HG02798 (cell line): ENCODE data around the gene SAP30BP.

Experiments
- ATAC-seq: cut with Tn5 transposase; IDR thresholded peaks from one replicate; pipeline ENCODE4 v1.9.1; 2021; ENCODE audit warnings: mild to moderate bottlenecking; ENCODE audit not compliant: unreplicated experiment, poor library complexity

The SAP30BP gene

DNA sequence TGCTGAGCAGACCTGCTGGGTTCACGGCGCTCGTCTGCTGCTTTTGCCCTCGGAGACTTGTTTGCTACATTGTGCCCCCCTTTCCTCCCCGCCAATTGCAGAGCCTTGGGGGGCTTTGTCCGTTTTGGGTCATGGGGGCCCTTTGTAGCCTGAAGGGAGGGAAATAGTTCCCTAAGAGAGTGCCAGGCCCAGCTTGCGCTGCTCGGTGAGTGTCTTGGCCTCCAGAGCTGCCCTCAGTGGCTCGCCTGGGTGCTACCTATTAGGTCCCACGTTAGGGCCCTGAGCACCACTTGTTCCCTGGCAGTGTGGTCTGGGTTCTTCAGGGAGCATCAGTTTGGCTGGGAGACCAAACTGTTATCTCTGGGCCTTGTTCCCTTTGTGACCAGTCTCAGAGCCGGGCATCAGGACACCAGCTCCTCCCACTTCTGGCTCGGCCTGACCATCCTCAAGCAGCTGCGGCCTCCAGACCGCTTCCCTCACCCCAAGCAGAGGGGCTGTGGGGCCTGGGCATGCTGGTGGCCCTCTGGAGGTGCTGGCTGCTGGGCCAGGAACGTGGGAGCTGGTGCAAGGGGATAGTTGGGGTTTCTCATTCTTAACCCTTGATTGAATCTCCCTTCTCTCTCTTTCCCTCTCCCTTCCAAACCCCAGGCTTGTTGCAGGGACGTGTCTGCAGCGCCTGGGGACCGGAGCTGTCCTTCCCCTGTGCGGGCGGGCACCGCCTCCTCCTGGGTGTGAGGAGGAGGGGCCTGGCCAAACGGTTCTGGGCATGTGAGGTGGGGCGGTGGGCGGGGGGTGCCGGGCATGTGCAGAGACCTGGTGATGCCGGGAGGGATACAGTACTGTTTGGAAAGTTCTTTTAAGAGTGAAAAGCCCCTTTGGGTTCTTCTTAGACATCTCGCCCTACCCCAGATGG is 38.1 kb downstream of the SAP30BP start:
- ATAC-seq: no peak

DNA sequence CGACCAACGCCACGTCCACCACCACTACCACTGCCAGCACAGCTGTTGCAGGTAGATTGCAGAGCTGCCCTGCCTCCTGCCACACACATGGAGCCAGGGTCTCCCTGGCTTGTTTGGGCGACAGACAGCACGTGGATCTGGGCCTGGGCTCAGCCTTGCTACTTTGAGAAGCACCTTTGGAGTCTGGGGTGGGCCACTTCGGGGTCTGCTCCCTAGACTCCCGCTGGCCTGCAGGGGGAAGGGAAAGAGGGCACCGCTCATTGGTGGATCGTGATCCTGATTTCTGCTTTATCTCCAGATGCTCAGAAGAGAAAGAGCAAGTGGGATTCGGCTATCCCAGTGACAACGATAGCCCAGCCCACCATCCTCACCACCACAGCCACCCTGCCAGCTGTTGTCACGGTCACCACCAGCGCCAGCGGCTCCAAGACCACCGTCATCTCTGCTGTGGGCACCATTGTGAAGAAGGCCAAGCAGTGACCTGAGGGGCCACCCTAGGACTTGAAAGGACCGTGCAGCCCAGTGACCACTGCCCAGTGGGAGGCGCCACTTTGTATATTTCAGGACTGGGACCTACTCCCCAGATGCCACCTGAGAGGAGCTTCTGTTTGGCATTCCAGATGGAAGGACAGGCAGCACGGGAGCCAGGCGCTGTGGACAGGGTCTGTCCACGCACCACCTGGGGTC is 39.0 kb downstream of the SAP30BP start:
- ATAC-seq: no peak

DNA sequence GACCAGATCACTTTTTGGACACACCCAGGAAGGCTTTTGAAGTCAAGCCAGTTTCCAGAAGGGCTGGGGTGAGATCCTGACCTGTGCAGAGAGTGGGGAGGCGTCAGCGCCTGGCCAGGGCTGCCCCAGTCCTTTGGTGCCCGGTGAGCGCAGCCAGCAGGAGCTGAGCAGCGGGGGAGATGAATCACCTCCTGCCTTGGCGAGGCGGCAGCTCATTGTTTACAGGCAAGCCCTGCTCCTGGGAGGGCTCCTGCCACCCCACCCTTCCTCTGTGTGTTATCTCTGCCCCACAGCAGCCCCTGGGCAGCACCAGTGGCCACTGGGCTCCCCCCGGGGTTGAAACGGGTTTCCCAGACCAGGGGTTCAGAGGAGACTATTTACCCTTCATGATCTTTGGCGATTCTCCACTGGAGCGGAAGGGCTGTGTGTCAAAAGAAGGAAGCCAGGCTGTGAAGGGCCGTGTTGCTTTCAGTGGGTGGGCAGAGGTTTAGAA is 40.0 kb downstream of the SAP30BP start:
- no peak for ATAC-seq

DNA sequence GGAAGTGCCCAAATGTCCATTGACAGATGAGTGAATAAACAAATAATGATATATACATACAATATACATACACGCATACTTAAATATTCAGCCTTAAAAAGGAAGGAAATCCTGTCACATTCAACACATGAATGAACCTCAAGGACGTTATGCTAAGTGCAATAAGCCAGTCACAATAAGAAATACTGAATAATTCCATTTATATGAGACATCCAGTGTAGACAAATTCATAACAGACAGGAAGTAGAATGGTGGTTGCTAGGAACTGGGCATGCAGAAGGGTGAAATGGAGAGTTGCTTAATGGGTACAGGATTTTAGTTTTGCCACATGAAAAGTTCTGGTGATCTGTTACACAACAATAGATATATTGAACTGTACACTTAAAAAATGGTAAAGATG is 45.3 kb downstream of the SAP30BP start:
- ATAC-seq: no peak

DNA sequence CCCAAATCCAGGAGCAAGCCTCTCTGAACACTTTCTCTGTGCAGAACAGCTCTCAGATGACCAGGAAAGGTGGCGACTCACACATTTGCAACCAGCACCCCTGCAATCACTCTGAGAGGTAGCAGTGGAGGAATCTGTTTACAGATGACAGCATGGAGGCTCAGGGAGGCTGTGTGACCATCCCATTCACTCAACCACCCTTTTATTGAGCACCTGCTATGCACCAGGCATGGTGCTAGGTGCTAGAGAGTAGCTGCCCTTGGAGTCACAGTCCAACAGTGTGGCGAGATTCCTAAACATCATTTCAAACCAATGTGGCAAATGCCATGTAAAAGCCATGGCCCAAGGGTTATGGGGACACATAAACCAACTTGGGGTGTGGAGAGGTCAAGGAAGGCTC is 52.6 kb downstream of the SAP30BP start:
- ATAC-seq: no peak

DNA sequence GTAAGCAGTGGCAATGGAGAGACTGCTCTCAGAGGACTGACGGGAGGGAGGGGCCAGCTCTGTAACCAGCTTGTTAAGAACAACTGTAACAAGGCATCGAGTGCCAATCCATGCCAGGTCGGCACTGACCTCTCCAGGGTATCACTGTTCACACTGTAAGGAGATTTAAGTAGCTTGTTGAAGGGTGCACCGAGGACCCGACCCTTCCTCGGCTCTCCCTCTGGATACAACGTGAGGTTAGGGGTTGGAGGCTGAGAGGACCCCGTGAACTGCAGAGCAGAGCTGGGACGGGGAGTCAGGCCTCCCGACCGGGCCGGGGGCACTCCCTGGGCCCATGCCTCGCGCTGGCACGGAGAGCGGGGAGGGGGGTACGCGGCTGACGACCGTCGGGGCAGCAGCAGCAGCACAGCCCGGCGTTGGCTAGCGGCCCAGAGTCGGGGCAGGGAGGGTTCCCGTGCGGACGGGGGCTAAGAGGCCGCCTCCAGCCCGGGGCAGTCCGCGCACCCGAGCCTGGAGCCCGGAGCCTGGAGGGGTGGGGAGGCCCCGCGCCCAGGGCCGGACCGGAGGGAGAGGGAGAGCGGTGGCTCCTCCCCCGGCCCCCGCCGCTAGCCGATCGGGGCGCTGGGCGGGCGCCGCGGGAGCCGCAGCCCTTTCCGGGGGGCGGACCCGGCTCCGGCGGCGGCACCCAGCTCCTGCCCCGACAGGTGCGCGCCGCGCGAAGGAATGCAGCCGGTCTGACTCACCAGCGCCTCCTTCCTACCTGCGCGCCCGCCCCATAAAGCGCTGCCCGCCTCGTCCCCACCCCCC is 53.7 kb downstream of the SAP30BP start, which contains the start of gene ITGB4:
TSS of gene ITGB4 (plus strand) at position 804 of the 807 bp plus-strand sequence. CDS start 3,245 bp downstream, outside the sequence.
- no peak for ATAC-seq

DNA sequence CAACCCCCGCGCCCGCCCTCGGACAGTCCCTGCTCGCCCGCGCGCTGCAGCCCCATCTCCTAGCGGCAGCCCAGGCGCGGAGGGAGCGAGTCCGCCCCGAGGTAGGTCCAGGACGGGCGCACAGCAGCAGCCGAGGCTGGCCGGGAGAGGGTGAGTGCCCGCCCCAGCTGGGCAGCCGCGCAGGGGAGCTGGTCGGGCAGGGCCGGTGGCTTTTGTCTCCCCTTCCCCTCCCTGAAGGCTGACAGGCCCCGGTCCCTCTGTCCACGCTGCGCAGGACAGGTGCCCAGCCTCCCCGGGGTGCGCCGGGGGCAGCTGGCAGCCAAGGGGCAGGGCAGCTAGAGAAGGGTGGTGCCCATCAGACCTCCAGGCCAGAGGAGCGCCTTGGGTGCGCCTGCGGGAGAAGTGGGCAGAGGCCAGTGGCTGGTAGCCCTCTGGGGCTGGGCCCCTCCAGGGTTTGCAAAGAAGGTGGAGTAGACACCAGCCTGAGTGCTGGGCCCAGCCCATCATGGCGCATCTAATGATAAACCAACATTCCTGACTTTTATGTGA is 54.4 kb downstream of the SAP30BP start:
- ATAC-seq: no peak

DNA sequence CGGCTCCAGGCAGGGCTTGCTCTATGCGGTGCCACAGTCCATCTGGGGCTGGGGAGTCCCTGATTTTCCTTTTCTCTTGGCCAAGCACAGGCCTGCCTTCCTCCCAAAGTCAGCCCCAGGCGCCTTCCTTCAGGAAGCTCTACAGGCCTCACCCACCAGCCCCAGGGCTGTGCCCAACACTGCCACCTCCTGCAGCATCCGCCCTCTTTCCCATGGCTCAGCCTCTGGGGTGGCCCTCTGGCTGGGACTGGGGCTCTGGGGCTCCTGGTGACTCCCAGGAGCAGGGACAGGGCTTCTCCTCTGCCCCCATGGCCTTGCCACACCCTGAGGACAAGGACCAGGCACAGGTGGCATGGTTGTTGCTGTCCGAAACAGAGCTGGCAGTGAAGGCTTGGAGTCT is 54.9 kb downstream of the SAP30BP start:
- ATAC-seq: no peak

DNA sequence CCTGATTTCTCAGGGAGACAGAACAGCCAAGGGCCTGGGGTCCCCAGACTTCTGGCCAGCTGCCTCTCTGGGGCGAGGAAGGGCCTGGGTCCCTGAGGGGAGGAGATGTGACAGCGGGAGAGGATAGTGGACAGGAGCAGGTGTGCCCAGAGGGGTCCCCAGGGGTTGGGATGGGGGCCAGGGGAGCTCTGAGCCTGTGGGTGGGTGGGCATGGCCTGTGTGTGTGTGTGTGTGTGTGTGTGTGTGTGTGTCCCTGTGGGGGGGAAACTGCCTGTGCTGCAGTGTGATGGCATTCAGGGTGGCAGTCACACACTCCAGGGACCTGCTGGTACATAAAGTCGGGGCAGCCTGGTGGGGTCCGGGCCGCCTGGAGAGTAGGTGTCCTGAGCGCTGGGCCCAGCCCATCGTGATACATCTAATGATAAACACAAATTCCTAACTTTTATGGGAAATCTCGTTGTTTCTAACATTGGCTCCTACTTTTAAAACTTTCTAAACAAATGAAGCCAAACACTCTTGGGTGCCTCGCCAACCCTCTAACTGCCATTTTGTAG is 55.5 kb downstream of the SAP30BP start:
- ATAC-seq: no peak

DNA sequence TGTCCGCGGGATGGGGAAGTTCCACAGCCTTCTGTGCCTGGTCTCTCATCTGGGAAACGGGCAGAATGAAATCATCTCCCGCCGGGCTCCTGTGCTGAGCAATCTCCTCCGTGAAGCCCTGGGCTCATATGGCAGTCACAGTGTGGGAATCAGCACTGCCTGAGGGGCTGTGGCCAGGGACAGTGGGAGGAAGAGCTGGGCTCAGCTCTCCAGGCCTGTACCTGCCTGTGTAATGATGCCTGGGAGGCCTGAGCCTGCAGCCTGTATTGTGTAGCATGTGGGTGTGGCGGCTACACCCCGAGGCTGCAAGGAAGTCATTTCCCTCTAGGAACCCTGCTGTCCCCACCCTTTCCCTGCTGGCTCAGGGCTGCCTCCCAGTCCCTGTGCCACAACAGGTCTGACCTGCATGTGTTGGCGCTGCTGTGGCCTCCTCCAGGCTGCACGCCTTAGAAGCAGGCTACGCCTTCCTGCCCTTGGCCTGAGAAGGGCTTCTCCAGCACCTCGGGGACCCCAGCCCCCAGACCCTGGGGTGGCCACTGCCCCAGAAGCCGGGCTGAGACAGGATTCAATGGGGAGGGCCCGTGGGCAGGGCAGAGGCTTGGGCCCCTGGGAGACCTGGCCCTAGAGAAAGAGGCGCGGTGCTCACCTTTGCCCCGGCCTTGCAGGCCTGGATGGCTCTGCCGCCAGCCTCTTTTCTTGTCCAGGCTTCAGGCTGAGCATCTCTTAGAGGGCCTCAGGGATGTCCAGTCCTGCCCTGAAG is 56.2 kb downstream of the SAP30BP start:
- ATAC-seq: no peak

DNA sequence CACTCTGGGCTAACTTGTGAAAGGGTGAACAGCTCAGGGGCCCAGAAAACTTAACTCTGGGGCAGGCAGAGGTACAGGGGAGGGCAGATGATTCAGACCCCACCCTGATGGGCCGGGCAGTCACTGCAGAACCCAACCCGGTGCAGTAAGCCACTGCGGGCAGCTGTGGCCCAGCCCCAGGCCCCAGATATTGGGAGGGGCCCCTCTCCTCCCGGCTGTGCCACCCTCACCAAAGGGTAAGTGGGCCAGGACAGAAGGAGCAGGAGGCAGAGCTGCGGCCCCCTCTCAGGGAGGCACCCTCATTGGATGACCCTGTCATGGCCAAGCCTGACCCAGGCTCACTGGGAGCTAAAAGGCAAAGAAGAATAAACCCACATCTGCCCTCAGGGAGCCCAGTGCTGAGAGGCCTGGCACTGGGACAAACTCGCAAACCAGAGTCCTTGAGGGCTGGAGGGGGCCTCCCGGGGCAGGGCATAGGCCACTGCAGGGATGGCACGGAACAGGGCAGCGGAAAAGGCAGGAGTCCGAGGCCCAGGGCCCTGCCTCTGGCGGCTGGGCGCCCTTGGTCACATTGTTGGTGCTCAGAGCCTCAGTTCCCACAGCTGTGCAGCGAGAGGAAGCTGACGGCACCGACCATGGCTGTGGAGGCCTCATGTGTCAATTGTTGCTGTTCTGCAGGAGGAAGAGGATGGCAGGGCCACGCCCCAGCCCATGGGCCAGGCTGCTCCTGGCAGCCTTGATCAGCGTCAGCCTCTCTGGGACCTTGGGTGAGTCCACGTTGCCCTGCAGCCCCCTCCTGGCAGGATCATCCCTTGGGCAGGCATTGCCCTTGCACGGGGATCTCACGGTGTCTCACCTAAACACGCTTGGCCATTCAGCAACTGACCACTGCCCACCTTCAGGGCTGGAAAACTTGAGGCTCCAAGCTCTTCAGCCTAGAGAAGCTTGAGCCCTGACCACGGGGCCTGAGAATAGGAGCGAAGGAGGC is 57.2 kb downstream of the SAP30BP start:
- ATAC-seq: no peak

DNA sequence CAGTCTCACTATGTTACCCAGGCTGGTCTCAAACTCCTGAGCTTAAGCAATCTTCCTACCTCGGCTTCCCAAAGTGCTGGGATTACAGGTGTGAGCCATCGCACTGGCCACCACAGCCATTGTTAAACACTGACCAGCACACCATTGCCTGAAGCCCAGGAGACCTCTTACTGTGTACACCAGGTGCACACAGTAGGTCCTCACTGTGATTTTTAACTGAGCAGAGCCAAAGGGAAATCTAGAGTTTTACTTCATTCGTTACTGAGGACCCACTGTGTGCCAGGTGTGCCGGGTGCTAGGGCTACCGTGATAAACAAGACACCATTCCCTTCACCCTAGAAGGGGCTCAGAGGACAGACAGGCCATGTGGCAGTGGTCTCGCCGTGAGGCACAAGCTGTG is 58.4 kb downstream of the SAP30BP start:
- no peak for ATAC-seq

DNA sequence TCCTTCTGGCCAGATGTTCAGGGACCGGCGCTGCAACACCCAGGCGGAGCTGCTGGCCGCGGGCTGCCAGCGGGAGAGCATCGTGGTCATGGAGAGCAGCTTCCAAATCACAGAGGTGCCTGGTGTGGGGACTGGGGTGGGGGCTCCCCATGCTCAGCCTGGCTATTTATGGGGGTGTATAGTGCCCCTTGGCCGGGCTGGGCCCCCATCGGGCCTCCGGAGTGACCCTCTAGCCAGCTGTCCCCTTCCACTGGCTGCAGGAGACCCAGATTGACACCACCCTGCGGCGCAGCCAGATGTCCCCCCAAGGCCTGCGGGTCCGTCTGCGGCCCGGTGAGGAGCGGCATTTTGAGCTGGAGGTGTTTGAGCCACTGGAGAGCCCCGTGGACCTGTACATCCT is 60.3 kb downstream of the SAP30BP start:
- no peak for ATAC-seq

DNA sequence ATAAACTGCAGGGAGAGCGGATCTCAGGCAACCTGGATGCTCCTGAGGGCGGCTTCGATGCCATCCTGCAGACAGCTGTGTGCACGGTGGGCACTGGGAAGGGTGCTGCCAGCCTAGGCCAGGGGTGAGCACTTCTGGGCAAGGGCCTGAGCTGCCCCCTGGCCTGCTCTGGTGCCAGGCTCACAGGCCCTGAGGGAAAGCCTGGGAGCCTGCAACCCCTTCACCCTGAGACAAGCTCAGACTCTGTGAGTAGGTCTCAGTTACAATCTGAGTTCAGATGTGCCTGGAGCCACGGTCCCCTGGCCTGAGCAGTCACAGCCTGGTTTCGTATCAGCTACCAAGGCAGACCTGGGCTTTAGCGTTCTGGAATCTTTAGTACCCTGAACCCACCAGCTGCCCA is 62.2 kb downstream of the SAP30BP start:
- no peak for ATAC-seq

DNA sequence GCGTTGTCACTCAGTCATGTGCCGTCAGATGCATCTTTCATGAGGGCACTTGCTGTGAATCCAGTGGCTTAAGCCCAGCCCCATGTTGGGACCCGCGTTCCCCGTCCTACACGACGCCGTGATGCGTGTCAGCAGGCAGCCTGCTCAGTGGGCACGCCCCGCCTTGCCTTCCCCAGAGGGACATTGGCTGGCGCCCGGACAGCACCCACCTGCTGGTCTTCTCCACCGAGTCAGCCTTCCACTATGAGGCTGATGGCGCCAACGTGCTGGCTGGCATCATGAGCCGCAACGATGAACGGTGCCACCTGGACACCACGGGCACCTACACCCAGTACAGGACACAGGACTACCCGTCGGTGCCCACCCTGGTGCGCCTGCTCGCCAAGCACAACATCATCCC is 62.9 kb downstream of the SAP30BP start:
- no peak for ATAC-seq

DNA sequence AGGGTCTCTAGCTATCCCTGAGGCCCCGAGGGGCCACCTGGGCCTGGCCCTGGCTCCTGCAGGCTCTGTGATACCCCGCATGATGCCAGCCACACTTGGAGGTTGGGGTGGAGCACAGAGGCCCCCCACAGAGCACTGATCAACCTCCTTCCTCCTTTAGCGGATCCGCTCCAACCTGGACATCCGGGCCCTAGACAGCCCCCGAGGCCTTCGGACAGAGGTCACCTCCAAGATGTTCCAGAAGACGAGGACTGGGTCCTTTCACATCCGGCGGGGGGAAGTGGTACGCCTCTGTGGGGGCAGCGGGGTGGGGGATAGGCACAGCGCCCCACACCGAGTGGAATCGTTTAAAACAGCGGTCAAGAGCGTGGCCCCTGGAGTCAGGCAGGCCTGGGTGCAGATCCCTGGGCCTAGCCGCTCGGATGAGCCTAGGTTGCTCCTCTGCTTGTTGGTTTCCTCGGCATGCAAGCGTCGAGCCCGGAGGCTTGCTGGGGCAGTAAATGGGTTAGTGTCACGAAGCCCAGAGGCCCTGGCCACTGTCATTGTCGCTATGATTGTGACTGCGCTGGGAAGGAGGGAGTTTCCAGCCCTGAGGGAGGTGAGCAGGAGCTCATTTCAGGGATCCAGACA is 64.1 kb downstream of the SAP30BP start:
- no peak for ATAC-seq

DNA sequence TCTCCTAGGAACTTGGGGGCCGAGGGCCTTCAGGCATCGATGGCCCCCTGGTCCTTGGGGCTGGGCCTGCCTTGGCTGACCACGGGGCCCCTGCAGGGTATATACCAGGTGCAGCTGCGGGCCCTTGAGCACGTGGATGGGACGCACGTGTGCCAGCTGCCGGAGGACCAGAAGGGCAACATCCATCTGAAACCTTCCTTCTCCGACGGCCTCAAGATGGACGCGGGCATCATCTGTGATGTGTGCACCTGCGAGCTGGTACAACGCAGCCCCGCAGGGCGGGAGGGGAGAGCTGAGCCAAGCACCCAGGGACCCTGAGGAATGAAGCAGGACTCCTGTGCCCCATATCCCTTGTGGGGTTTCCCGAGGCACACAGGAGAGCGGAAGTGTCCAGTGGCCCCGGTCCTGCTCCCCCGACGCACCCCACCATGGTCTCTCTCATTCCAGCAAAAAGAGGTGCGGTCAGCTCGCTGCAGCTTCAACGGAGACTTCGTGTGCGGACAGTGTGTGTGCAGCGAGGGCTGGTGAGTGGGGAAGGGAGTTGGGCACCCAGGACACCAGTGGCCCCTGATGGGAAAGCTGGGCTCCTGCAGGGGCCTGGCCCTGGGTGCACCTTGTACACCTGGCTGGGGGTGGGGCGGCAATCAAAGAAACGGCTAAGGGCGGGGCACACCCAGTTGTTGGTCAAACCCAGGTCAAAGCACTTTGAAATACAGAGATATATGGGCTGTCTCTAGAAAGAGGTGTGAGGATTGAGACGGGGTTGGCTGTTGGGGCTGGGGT is 64.8 kb downstream of the SAP30BP start:
- no peak for ATAC-seq
